GM19193 (cell line): Measurements from ENCODE around the gene APLF.

Experiments used
- POLR2A ChIP-seq: IDR thresholded peaks from 4 replicates; pipeline ENCODE4 v1.6.1; 2011; ENCODE audit not compliant: insufficient read depth, insufficient read length; ENCODE audit errors: extremely low read depth

APLF gene

GRCh38 chr2:68458981-68459380 lies 8.4 kb upstream of the APLF start:
- TF ChIP-seq POLR2A: no peak

- no peak for TF ChIP-seq POLR2A
Observed at GRCh38 chr2:68463287-68463877, 4.0 kb upstream of the APLF start.

GRCh38 chr2:68464651-68465050 lies 2.7 kb upstream of the APLF start:
- no peak for TF ChIP-seq POLR2A

- no peak for TF ChIP-seq POLR2A
Observed at GRCh38 chr2:68465081-68465916, 2.1 kb upstream of the APLF start.

GRCh38 chr2:68466361-68466777 lies 1.0 kb upstream of the APLF start:
- no peak for TF ChIP-seq POLR2A

- TF ChIP-seq POLR2A: no peak
Observed at GRCh38 chr2:68466778-68467076, 658 bp upstream of the APLF start.

GRCh38 chr2:68468801-68469200 lies 1.4 kb downstream of the APLF start:
- no peak for TF ChIP-seq POLR2A

- no peak for TF ChIP-seq POLR2A
Observed at GRCh38 chr2:68469935-68470334, 2.5 kb downstream of the APLF start.

- no peak for TF ChIP-seq POLR2A
Observed at GRCh38 chr2:68471385-68471784, 4.0 kb downstream of the APLF start.

- TF ChIP-seq POLR2A: no peak
Observed at GRCh38 chr2:68472796-68473414, 5.5 kb downstream of the APLF start.

- no peak for TF ChIP-seq POLR2A
Observed at GRCh38 chr2:68475110-68475509, 7.7 kb downstream of the APLF start.

- TF ChIP-seq POLR2A: no peak
Observed at GRCh38 chr2:68475576-68475975, 8.2 kb downstream of the APLF start.

- no peak for TF ChIP-seq POLR2A
Observed at GRCh38 chr2:68476454-68476853, 9.1 kb downstream of the APLF start.

- TF ChIP-seq POLR2A: no peak
Observed at GRCh38 chr2:68478688-68479087, 11.3 kb downstream of the APLF start.

GRCh38 chr2:68482296-68482820 lies 15.0 kb downstream of the APLF start:
- no peak for TF ChIP-seq POLR2A

- no peak for TF ChIP-seq POLR2A
Observed at GRCh38 chr2:68483011-68483410, 15.6 kb downstream of the APLF start.
